Neural progenitor cell (in vitro differentiated cells): ENCODE measurements around the gene APLP2.

Experiments used
- EZH2 ChIP-seq: fragments of 200-600 bp; sonication (generic); IDR thresholded peaks from 2 replicates; pipeline ENCODE4 v1.6.1; 2017; ENCODE audit warnings: antibody characterized with exemption, mild to moderate bottlenecking, moderate library complexity
- TF ChIP-seq, protein P1 (sequence below): fragments of 200-600 bp; sonication (generic); IDR thresholded peaks from 2 replicates; pipeline ENCODE4 v1.5.1; 2017; ENCODE audit warnings: antibody characterized with exemption, mild to moderate bottlenecking

DNA sequence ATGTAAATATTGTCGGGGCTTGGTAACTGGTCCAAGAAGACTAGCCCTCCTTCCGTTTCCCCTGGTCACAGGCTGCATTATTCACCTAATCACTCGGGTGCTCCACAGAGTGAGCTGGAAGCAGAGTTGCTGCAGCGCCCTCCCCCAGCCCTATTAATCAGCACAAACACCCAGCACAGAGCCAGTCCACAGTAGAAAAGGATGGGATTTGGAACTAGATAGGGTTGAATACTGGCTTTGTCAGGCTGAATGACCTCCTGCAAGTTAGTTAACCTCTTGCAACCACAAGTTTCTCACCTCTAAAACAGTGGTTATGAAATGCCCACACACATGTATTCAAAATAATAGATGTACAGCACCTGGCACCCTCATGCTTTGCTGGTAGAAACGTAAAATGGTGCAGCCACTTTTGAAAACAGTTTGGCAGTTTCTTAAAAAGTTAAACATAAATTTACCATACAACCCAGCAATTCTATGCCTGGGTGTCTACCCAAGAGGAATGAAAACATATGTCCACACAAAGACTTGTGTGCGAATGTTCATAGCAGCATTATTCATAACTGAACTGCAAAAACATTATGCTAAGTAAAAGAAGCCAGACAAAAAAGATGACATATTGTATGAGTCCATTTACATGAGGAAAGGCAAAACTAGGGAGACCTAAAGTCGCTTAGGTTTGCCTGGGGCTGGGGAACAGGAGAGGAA lies 31.7 kb upstream of the APLP2 start:
- TF ChIP-seq, protein P1, sequence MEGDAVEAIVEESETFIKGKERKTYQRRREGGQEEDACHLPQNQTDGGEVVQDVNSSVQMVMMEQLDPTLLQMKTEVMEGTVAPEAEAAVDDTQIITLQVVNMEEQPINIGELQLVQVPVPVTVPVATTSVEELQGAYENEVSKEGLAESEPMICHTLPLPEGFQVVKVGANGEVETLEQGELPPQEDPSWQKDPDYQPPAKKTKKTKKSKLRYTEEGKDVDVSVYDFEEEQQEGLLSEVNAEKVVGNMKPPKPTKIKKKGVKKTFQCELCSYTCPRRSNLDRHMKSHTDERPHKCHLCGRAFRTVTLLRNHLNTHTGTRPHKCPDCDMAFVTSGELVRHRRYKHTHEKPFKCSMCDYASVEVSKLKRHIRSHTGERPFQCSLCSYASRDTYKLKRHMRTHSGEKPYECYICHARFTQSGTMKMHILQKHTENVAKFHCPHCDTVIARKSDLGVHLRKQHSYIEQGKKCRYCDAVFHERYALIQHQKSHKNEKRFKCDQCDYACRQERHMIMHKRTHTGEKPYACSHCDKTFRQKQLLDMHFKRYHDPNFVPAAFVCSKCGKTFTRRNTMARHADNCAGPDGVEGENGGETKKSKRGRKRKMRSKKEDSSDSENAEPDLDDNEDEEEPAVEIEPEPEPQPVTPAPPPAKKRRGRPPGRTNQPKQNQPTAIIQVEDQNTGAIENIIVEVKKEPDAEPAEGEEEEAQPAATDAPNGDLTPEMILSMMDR, result peak; percentile 20
- TF ChIP-seq EZH2, result no peak
